Fibroblast of lung (primary cell): ENCODE measurements around the gene RMDN2.
"Not testable (repeated sequence)": the region's sequence is repeated elsewhere in the genome, so short reads cannot be mapped to it uniquely, and the experiment has no call there.

ENCODE experiments used
- EZH2 ChIP-seq: IDR thresholded peaks from 2 replicates; pipeline ENCODE4 v1.5.1; 2012; ENCODE audit warnings: low read length, control low read depth, mild to moderate bottlenecking; ENCODE audit errors: missing control alignments
- TF ChIP-seq, protein P1 (sequence below), 2 donors: IDR thresholded peaks in 1 of 2; conservative IDR thresholded peaks in 1 of 2; 1 replicate in 1 of 2; 2 replicates in 1 of 2; pipeline ENCODE4 v1.5.1; 2011 to 2012; ENCODE audit warnings: low read length in 2 of 2, control low read depth in 1 of 2, inconsistent platforms in 1 of 2, low read depth in 1 of 2, mild to moderate bottlenecking in 1 of 2

DNA sequence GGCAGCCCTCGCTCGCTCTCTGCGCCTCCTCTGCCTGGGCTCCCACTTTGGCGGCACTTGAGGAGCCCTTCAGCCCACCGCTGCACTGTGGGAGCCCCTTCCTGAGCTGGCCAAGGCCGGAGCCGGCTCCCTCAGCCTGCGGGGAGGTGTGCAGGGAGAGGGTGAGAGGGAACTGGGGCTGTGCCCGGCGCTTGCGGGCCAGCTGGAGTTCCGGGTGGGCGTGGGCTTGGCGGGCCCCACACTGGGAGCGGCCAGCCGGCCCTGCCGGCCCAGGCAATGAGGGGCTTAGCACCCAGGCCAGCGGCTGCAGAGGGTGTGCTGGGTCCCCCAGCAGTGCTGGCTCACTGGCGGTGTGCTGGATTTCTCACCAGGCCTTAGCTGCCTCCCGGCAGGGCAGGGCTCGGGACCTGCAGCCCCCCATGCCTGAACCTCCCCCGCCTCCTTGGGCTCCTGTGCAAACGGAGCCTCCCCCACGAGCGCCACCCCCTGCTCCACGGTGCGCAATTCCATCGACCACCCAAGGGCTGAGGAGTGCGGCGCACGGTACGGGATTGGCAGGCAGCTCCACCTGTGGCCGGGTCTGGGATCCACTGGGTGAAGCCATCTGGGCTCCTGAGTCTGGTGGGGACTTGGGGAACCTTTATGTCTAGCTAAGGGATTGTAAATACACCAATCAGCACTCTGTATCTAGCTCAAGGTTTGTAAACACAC lies 95.4 kb downstream of the RMDN2 start:
- TF ChIP-seq, protein P1, sequence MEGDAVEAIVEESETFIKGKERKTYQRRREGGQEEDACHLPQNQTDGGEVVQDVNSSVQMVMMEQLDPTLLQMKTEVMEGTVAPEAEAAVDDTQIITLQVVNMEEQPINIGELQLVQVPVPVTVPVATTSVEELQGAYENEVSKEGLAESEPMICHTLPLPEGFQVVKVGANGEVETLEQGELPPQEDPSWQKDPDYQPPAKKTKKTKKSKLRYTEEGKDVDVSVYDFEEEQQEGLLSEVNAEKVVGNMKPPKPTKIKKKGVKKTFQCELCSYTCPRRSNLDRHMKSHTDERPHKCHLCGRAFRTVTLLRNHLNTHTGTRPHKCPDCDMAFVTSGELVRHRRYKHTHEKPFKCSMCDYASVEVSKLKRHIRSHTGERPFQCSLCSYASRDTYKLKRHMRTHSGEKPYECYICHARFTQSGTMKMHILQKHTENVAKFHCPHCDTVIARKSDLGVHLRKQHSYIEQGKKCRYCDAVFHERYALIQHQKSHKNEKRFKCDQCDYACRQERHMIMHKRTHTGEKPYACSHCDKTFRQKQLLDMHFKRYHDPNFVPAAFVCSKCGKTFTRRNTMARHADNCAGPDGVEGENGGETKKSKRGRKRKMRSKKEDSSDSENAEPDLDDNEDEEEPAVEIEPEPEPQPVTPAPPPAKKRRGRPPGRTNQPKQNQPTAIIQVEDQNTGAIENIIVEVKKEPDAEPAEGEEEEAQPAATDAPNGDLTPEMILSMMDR (conservative IDR thresholded peaks at IDR 0.05 in 1 of 2, IDR thresholded peaks at IDR 0.05 in 1 of 2; ENCODE audit: low read depth in 1 of 2, low read length in 2 of 2) = not testable (repeated sequence)
- TF ChIP-seq EZH2 = not testable (repeated sequence)
